A673 (cell line): ENCODE results near the gene CEP68. TPM values are rescaled to one million over a fixed set of nuclear protein-coding genes. Genes with fewer than 3 reads are reported as not detected.

Experiments
- BruUV-seq: library from RNA; stranded (reverse); fragments of 400-500 nt; replicated peaks from 2 replicates; lab custom pipeline; 2021; lab: Mats Ljungman, UMichigan
- CTCF ChIA-PET: fragments of 300-600 bp; sonication (Branson Sonifier 250); formaldehyde crosslinking; loops from one replicate; lab custom pipeline; 2022; ENCODE audit warnings: antibody characterized with exemption; lab: Charles Lee
- POLR2A ChIA-PET: fragments of 300-600 bp; sonication (Branson Sonifier 250); formaldehyde crosslinking; loops from one replicate; lab custom pipeline; 2022; ENCODE audit warnings: antibody characterized with exemption; ENCODE audit not compliant: low non-redundant PET; lab: Charles Lee
- DNase-seq: peaks from one replicate; pipeline ENCODE4 v3.0.0-alpha.2; 2015; ENCODE audit warnings: low spot score
- H3K27ac ChIP-seq: fragments of 200-600 bp; sonication (generic); 2 replicates; pipeline ENCODE4 v1.5.1; 2016; ENCODE audit warnings: mixed run types, low read depth, mild to moderate bottlenecking, mixed read lengths, antibody characterized with exemption, low read length; ENCODE audit not compliant: poor library complexity, severe bottlenecking
- H3K27me3 ChIP-seq: fragments of 200-600 bp; sonication (generic); replicated peaks from 2 replicates; pipeline ENCODE4 v1.6.1; 2017; ENCODE audit warnings: mixed run types, low read depth, mild to moderate bottlenecking, mixed read lengths, antibody characterized with exemption, low read length; ENCODE audit not compliant: insufficient read depth, poor library complexity
- H3K36me3 ChIP-seq: fragments of 200-600 bp; sonication (generic); 2 replicates; pipeline ENCODE4 v1.6.1; 2016; ENCODE audit warnings: mixed run types, mild to moderate bottlenecking, mixed read lengths, antibody characterized with exemption, low read length; ENCODE audit not compliant: insufficient read depth, poor library complexity, severe bottlenecking
- H3K4me1 ChIP-seq: fragments of 200-600 bp; sonication (generic); 2 replicates; pipeline ENCODE4 v1.6.1; 2017; ENCODE audit warnings: mixed run types, mild to moderate bottlenecking, mixed read lengths, antibody characterized with exemption, low read length; ENCODE audit not compliant: insufficient read depth, poor library complexity, severe bottlenecking
- H3K4me3 ChIP-seq: fragments of 200-600 bp; sonication (generic); 2 replicates; pipeline ENCODE4 v1.5.1; 2016; ENCODE audit warnings: low read depth, mixed run types, mild to moderate bottlenecking, mixed read lengths, low read length; ENCODE audit not compliant: poor library complexity, severe bottlenecking
- H3K9me3 ChIP-seq: fragments of 200-600 bp; sonication (generic); 2 replicates; pipeline ENCODE4 v1.6.1; 2016; ENCODE audit warnings: mixed run types, low read depth, mild to moderate bottlenecking, mixed read lengths, antibody characterized with exemption, low read length; ENCODE audit not compliant: poor library complexity, severe bottlenecking
- EZH2 ChIP-seq: fragments of 200-600 bp; sonication (generic); IDR thresholded peaks from 2 replicates; pipeline ENCODE4 v1.6.1; 2017; ENCODE audit warnings: borderline replicate concordance, low read depth, mild to moderate bottlenecking, mixed read lengths, antibody characterized with exemption, low read length; ENCODE audit not compliant: poor library complexity, severe bottlenecking
- intact Hi-C: fragments of 100-400 bp; cut with micrococcal nuclease; formaldehyde crosslinking; loops from one replicate; pipeline ENCODE4 v1.10.0; 2022; ENCODE audit not compliant: unreplicated experiment
- total RNA-seq: library from RNA; stranded (reverse); gene quantifications from 2 replicates; pipeline ENCODE4 v1.2.3, GENCODE V29; 2021
- TF ChIP-seq, protein P1 (sequence below): fragments of 300-800, 200-600 bp; sonication (generic); conservative IDR thresholded peaks from 2 replicates; pipeline ENCODE4 v1.5.1; 2017; ENCODE audit warnings: low read depth, mild to moderate bottlenecking, antibody characterized with exemption, low read length, moderate library complexity, mixed read lengths

CEP68 gene
- total RNA-seq, 1 experiment from 2014 or later, result 10.1 TPM

DNA sequence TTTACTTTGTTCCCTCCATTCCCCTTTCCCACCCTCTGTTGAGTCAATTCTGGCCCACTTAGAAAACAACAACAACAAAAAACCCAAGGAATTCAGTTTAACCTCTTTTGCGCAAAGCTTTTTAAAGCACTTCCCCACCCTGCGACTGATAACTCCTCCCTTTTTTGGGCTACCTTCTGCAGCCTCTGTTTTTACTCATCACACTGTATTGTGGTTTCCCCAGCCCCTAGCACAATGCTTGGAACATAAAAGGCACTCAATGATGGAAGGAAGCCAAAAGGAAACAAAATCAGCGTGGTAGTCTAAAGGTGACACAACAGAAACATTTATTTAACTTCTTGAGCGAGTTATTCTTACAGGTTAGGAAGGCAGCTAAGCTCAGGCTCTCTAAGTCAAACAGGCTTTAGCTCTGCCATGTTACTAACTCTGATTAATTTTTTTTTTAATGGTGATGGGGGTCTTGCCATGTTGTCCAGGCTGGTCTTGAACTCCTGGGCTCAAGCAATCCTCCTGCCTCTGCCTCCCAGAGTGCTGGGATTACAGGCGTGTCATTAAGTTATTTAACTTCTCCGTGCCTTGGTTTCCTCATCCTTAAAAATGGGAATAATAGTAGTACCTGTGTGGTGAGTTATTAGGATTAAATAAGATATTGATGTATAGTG is 1.3 kb downstream of the CEP68 start:
- H3K4me1 ChIP-seq, result peaks cover 3% of the 10 kb centered on the region
- no peaks in the 10 kb centered on the region for H3K36me3 ChIP-seq
- TF ChIP-seq, protein P1, sequence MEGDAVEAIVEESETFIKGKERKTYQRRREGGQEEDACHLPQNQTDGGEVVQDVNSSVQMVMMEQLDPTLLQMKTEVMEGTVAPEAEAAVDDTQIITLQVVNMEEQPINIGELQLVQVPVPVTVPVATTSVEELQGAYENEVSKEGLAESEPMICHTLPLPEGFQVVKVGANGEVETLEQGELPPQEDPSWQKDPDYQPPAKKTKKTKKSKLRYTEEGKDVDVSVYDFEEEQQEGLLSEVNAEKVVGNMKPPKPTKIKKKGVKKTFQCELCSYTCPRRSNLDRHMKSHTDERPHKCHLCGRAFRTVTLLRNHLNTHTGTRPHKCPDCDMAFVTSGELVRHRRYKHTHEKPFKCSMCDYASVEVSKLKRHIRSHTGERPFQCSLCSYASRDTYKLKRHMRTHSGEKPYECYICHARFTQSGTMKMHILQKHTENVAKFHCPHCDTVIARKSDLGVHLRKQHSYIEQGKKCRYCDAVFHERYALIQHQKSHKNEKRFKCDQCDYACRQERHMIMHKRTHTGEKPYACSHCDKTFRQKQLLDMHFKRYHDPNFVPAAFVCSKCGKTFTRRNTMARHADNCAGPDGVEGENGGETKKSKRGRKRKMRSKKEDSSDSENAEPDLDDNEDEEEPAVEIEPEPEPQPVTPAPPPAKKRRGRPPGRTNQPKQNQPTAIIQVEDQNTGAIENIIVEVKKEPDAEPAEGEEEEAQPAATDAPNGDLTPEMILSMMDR, result no peak
- TF ChIP-seq EZH2, result no peak
- no peaks in the 10 kb centered on the region for H3K9me3 ChIP-seq
- TSS peak; percentile 45 for BruUV-seq
- ChIA-PET POLR2A (no interaction called here), CTCF (interaction anchor here (0.5 kb wide), 1 partner anchor 516 kb away, joined by 7 read pairs; no protein-coding TSS in a partner anchor)
- H3K27ac ChIP-seq, result no peak overlapping the region
- peak; percentile 34 for DNase-seq
- no peaks in the 10 kb centered on the region for H3K27me3 ChIP-seq
- intact Hi-C loops, result no loop called here
- peak overlapping the region; percentile 83 for H3K4me3 ChIP-seq

DNA sequence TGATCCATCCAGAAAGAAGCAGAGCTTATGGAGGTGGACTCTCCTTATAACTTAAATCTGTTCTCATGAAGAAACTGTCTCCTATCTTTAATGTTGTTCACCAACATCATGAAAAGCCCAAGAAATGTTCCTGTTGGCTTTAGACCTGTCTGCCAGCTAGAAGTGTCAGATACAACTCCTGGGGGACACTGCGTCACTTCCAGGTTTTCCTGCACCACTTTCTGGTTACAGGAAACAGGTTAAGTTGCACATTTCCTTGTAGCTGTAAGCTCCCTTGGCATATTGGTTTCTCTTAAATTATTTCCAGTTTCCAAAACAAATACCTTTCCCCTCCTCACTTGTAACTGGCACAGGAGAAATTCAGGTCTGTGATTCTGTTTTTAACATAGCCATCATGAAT is 2.9 kb downstream of the CEP68 start:
- no peaks in the 10 kb centered on the region for H3K9me3 ChIP-seq
- H3K4me1 ChIP-seq, result peaks cover 3% of the 10 kb centered on the region
- intact Hi-C loops, result no loop called here
- H3K27ac ChIP-seq, result peak overlapping the region; percentile 5
- CTCF ChIA-PET, result no interaction called here
- TF ChIP-seq, protein P1, result no peak
- no peak for TF ChIP-seq EZH2
- no peak overlapping the region for H3K4me3 ChIP-seq
- no TSS peak for BruUV-seq
- H3K36me3 ChIP-seq, result no peaks in the 10 kb centered on the region
- H3K27me3 ChIP-seq, result no peaks in the 10 kb centered on the region
- POLR2A ChIA-PET, result no interaction called here
- DNase-seq, result no peak

DNA sequence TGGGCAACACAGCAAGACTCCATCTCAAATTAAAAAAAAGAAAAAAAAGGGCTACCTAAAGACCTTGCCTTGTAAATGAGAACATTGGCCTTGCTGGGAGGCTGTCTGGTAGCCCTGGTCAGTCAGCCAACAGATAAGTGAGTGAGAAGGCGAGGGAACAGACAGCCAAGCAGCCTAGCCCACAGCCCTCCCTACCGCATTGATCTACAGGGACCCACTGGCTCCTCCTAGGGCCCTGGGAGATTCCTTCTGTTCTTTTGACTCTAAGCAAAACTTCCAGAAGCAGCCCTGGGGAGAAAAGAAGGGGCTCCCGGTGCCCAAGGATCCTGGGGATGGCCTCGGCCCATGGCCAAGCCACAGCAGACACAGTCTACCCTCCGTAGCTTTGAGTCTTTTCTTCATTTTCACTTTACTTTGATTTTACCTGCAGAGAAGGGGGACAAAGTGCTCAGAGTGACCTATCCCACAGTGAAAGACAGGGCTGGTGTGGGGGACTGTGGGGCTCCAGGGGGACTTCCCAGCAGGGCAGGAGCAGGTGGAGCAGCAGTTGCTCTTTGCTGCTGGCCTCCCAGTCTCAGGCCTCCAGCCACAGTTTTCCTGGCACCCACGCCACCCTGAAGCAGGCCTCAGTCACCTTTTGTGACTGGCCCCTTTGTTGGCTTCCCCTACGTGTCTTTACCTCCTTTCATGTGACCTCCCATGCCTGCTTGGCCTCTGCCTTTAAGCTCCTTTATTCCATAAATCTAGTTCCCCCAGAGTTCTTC is 5.1 kb downstream of the CEP68 start:
- ChIA-PET POLR2A (no interaction called here), CTCF (no interaction called here)
- Histone ChIP-seq H3K4me3 (no peak overlapping the region), H3K27ac (no peak overlapping the region), H3K9me3 (no peaks in the 10 kb centered on the region), H3K36me3 (no peaks in the 10 kb centered on the region), H3K27me3 (no peaks in the 10 kb centered on the region), H3K4me1 (peaks cover 12% of the 10 kb centered on the region)
- intact Hi-C loops, result no loop called here
- no peak for DNase-seq
- TF ChIP-seq, protein P1, result no peak
- TF ChIP-seq EZH2, result no peak
- BruUV-seq, result no TSS peak
